Measurements from ENCODE around the gene TCL1B.
"Not testable (repeated sequence)": the region's sequence is repeated elsewhere in the genome, so short reads cannot be mapped to it uniquely, and the experiment has no call there.

TCL1B gene

DNA sequence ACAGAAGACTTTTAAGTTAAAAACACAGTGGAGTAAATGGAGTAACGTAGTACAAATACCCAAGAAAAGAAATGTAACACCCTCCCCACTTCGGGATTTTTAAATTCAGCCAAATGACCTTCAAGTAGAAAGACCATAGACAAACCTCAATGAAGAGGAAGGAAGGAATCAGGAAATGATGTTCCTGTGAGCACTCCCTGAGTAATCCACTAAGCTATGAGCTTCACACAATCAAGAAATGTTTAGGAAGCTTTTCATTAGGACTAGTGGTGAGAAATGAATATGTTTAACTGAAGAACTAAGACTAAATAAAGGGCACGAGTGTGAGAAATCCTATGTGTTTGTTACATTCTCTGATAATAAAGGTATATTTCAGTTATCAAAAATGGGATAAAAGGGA lies 17.6 kb downstream of the TCL1B start:
- no peak for DNase-seq

DNA sequence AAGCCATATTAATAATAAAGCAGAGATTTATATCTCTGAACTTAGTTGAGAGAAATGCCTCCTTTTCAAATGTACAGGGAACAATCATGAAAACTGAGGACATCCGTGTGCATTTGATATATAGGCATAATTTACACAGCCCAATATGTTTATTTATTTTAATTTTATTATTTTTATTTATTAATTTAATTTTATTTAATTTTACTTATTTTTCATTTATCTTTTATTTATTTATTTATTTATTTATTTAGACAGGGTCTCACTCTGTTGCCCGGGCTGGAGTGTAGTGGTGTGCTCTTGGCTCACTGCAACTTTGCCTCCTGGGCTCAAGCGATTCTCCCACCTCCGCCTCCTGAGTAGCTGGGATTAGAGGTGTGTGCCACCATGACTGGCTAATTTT lies 19.3 kb downstream of the TCL1B start:
- no peak for DNase-seq

DNA sequence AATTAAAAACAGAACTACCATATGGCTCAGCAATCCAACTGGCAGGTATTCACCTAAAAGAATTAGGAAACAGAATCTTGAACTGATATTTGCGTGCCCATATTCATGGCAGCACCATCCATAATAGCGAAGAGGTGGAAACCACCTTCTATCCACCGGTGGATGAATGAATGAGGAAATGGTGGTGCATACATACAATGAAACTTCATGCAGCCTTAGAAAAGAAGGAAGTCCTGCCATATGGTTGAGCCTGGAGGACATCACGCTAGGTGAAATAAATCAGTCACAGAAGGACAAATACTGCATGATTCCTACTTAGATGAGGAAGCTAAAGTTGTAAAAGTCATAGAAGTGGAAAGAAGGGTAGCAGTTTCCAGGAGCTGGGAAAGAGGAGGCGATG lies 21.1 kb downstream of the TCL1B start:
- DNase-seq, result no peak

DNA sequence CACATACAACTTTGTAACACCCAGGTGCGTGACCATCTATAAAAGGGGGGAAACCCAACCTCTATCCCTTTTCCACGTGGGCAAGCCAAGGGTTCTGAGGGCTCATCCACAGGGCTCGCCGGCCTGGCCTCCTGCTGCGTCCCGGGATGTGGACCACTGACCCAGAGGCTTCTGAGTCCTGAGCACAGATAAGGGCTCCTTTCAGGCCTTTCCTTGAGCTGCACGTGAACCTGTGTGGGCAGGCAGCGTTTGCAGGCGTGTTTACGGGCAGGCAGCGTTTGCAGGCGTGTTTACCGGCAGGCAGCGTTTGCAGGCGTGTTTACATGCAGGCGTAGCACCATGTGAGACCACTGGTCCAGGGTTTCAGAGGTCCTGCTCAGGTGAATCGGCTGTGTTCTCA lies 23.9 kb downstream of the TCL1B start:
- no peak for DNase-seq

DNA sequence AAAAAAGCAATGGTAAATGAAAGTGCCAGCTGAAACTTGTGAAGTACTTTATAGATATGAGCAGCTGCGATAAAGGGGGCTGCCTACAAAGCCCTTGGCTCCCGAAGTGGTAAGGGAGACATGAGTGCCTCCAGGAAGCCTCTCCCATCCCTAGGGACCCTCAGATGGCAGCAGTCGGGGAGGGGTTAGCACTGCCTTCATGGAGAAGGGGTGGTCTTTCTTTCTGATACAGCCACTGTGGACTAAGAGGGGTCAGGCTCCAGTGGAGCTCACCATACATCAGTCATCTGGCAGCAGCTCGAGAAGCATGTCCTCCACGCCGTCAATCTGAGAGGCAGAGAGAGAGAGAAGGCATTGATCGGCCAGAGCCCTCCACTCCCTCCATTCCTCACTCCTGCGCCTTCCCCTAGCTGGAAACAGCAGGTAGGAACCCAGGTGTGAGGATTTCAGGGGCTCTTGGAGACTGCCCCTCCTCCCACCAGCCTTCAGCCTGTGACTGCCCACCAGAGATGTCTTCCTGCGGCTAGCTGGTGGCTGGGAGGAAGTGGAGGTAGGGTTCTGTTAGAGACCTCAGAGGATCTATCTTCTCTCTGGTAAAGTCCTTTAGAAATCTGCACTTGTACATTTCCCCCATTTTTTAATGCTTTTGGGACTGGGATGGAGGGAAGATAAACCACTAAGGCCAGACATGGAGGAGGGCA lies 25.4 kb downstream of the TCL1B start:
- DNase-seq, result no peak

DNA sequence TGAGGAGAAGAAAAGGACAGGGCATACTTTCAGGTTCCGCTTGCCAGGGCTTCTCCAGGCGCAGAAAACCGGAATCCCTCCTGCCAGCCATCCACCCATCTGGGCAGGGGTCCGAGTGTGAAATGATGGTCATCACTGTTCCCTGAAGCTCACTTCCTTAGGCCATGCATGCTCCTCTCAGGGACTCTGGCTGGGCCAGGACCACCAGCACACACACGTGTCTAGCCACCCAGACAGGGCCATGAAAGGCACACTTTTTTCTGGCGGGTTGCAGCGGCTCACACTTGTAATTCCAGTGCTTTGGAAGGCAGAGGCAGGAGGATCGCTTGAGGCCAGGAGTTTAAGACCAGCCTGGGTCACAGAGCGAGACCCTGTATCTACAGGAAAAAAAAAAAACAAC lies 26.2 kb downstream of the TCL1B start:
- no peak for DNase-seq

DNA sequence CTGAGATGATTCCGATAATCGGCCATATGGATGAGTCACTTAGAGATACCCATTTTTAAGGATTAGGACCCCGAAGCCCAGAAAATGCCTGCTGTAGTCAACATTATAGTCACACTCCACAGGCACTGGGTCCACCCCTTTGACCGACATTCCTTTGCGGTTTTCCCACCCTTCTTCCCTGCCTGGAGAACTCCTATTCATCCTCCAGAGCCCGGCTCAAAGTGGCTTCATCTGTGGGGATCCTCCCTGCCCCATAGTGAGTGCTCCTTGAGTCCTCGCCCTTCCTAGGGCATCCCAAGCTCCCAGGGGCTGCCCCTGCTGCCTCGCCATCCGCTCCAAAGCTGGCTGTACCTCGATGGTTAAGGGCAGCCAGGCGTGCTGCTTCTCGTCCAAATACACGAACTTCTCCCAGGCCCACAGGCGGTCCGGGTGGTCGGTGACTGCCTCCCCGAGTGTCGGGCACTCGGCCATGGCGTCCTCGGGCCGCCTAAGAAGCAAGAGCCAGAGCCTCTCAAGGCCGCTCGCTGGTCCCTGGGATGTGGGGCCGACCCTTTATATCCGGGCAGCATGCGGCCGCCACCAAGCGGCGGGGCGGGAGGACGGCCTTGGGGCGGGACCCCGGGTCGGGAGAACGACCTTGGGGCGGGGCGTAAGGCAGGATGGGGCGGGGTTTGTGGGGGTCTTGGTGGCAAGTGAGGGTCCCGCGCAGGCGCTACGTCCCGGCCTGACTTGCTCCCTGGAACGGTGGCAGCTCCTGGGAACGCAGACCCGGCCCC lies 27.6 kb downstream of the TCL1B start, which contains the start of gene TCL1A:
Gene TCL1A, minus strand, starts transcription at position 530 of the 776 bp plus-strand sequence. Its CDS starts 59 bp downstream, at position 471.
- DNase-seq, result no peak

DNA sequence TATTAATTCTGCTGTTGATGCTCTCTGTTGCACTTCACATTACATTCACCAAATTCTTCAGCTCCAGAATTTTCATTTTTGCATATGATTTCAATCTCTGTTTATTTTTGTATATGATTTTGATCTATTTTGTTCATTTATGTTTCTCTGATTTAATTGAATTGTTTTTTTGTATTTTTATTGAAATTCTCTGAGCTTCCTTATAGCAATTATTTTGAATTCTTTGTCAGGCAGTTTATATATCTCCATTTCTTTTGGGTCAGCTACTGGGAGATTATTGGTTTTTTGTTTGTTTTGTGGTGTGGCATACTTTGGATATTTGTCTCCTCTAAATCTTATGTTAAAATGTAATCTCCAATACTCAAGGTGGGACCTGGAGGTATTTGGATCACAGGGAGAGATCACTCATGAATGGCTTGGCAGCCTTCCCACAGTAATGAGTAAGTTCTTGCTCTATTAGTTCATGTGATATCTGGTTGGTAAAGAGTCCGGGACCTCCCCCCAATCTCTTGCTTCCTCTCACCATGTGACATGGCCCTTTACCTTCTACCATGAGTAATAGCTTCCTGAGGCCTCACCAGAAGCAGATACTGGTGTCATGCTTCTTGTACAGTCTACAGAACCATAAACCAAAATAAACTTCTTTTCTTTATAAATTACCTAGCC lies 36.4 kb downstream of the TCL1B start:
- DNase-seq, result no peak

DNA sequence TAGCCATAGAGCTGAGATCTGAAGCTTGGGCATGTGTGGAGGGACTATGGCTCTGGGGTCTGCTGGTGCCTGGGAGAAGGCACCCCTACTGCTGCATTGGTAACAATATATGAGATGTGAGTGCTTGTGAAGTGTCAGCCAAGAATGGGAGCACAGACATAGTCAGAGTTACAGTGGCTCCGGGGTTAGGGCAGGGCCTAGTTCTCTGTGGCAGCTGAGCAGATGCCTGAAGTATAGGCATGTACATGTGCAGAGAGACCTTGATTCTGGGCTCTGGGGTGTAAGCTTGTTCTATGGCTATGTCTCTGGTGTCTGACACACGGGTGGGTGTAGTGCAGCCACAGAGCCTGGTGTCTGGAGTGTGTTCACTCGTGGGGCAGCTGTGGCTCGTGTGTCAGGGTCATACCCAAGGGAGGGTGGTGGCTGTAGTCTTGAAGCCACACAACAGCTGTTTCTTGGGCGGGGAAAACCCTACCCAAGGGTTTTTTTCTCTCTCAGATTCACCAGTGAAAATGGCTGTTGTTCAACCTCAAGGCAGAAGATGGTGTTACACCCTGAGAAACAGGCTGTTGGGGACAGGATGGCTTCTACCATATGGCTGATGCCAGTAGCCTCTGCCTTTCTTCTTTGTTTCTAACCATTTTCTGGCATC lies 39.6 kb downstream of the TCL1B start:
- no peak for DNase-seq

DNA sequence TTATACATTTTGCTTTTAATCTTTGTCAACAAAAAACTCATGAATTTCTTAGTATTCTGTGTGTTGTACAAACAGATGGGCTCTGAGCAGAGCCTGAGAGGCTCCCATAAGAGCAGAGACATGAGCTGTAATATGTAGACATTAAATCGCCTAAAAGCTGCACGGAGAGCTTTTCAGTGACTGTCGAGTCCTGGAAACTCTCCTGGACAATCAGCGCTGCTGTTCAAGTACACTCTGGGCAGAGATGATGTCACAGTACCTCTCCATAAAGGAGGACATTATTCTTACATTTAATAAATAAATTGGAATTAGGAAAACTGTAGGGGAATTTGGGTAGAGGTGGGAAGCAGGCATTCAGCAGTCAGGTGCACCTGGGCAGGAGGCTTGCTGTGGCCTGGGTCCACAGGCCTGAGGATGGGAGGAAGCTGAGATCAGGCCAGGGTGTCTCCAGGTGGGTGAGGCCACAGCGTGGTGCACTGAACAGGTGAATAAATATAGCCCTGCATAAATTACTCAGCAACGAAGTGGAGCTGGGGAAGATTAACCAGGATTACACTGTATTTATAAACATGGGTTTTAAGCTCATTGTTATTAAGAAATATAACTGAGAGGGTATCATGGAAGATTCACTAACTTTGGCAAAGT lies 41.0 kb downstream of the TCL1B start:
- no peak for DNase-seq

DNA sequence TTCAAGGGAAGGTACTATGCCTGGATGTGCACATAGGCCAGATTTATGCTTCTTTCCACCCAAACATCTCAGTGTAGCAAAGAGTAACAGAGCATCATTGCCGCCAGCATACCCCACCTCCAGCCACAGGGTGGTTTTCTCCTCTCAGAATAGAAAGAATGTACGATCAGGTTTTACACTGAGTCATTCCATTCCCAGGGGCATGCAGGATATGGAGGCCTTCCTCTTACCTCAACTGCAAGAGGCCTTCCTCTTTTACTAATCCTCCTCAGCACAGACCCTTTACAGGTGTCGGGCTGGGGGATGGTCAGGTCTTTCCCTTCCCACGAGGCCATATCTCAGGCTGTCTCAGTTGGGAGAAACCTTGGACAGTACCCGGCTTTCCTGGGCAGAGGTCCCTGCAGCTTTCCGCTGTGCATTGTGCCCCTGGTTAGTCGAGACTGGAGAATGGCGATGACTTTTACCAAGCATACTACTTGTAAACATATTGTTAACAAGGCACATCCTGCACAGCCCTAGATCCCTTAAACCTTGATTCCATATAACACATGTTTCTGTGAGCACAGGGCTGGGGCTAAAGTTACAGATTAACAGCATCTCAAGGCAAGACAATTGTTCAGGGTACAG lies 43.3 kb downstream of the TCL1B start:
- not testable (repeated sequence) for DNase-seq

DNA sequence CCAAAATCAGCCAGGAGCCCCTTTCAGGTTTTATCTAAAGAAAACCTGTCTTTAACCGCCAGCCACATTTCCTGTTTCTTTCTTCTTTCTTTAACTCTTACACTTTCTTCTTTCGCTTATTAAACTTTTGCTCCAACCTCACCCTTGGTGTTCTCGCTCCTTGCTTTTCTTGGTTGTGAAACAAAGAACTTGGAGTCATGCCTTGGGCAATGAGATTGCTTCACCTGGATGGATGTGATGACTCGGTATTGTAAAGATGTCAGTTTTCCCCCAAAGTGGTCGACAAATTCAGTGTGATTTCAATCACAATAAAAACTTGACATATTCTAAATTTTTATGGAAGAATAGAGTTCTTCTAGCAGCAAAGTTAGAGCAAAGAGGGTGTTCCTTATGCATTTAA lies 43.9 kb downstream of the TCL1B start:
- DNase-seq, result no peak

DNA sequence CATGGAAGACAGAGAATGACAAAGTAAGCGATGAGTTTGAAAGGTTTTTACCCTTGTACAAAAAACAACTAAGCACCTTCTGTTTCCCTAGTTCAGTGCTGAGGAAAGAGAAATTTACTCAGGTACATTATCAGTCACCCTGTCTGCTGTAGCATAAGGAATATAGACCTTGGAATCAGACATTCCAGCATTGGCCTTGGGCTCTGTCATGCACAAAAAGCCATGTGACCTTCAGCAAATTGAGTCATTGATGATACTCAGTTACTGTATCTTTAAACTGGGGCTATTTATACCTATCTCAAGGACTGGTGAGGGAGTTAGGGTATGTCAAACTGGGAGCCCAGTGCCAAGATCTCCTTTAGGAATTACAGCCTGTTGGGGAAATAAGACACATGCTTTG lies 47.0 kb downstream of the TCL1B start:
- no peak for DNase-seq

DNA sequence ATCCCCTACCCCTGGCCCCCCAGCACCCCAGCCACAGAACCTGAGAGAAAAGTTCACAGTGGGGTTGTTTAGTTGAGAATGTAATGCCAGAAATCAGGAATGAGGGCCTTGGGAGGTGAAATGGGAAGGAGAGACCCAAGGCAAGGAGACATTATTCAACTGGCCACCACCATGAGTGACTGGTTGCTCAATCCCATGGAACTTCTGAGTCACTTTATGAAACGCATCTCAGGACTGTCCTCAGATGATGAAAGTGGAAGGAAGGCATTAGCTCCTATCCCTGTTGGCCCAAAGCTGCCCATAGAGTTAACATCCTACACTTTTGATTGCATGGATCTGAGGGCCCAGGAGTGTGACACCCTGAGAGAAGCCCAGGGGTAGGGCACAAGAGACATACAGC lies 53.1 kb downstream of the TCL1B start:
- no peak for DNase-seq

DNA sequence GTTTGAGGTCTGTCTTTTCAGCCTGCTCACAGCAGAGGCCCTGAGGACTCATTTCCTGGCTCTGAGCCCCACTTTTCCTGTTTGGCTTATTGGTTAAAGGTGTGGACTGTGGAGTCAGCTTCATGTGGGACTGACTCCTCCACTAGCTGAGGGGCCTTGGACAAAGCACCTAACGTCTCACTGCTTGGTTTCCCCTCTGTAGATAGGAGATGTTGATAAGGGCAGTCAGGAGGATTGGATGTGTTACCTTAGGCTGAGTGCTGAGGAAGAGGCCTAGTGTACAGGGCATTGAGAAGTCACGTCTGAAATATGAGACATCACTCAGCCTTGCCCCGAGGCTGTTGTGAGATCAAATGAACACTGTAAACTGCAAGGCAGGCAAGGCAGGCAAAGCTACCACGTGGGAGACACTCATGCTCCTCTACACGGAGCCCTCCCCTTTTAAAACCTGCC lies 54.8 kb downstream of the TCL1B start:
- peak; percentile 5 for DNase-seq

DNA sequence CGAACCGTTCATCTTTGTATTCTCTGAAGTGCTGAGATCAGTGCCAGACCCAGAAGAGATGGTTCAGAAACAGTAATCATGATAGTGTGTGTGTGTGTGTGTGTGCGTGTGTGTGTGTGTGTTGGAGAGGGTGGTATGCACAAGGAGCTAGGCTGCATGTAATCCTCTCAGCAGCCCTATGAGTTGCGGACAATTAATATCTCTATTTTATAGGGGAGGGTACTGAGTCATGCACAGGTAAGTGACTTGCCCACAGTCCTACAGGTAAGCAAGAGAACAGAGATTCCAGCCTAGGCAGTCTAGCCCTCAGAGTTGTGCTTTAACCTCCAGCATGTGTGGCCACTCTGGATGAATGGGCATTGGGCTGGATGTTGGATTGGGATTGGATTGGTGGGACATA lies 55.6 kb downstream of the TCL1B start:
- no peak for DNase-seq

Measured in right kidney (tissue), 1 donor.